B cell (primary cell): Measurements from ENCODE around the gene PSTPIP1. TPM values are rescaled to one million over a fixed set of nuclear protein-coding genes. Genes with fewer than 3 reads are reported as not detected.

ENCODE experiments used
- ATAC-seq: fragments of 200-7000 bp; cut with Tn5 transposase; one replicate; pipeline ENCODE4 v1.10.0; 2021; ENCODE audit warnings: low read depth, mild to moderate bottlenecking, moderate number of reproducible peaks, moderate library complexity
- CTCF ChIA-PET: fragments of 350-600 bp; sonication (Branson Sonifier 250); formaldehyde crosslinking; loops from one replicate; lab custom pipeline; 2021; ENCODE audit warnings: antibody characterized with exemption, inconsistent platforms; lab: Charles Lee
- POLR2A ChIA-PET: fragments of 350-600 bp; sonication (Branson Sonifier 250); formaldehyde crosslinking; loops from one replicate; lab custom pipeline; 2021; ENCODE audit warnings: antibody characterized with exemption; lab: Charles Lee
- DNase-seq: peaks from one replicate; pipeline ENCODE4 v3.0.0; 2013
- H2AFZ ChIP-seq: 2 replicates; pipeline ENCODE4 v1.6.1; 2012; ENCODE audit warnings: mild to moderate bottlenecking, low read depth, low read length; ENCODE audit not compliant: insufficient read depth, poor library complexity, severe bottlenecking
- H3K27ac ChIP-seq, 2 donors: 1 replicate in 1 of 2; 2 replicates in 1 of 2; pipeline ENCODE4 v1.5.1; 2012 to 2013; ENCODE audit warnings: low read length in 2 of 2, mild to moderate bottlenecking in 2 of 2, moderate library complexity in 1 of 2
- H3K27me3 ChIP-seq, 4 experiments: fragments of 200-600 bp in 1 of 4; sonication (generic) in 1 of 4; replicated peaks in 1 of 4; 1 replicate in 2 of 4; 2 replicates in 2 of 4; pipeline versions ENCODE4 v1.6.1 to v1.7.0; 2013 to 2016; ENCODE audit warnings: low read length in 3 of 4, mild to moderate bottlenecking in 2 of 4, mixed read lengths in 1 of 4, moderate library complexity in 1 of 4; ENCODE audit not compliant: insufficient read depth in 4 of 4, control insufficient read depth in 3 of 4; ENCODE audit errors: control extremely low read depth in 1 of 4
- H3K36me3 ChIP-seq, 2 experiments: replicated peaks in 1 of 2; 1 replicate in 1 of 2; 2 replicates in 1 of 2; pipeline versions ENCODE4 v1.6.1 to v1.7.1; 2013; ENCODE audit warnings: low read length in 1 of 2; ENCODE audit not compliant: insufficient read depth in 2 of 2, control insufficient read depth in 1 of 2; ENCODE audit errors: control extremely low read depth in 1 of 2, extremely low read depth in 1 of 2
- H3K4me1 ChIP-seq, 2 donors: fragments of 200-600 bp in 1 of 2; sonication (generic) in 1 of 2; 1 replicate in 1 of 2; 2 replicates in 1 of 2; pipeline versions ENCODE4 v1.5.1 to v1.6.1; 2013 to 2017; ENCODE audit warnings: low read length in 2 of 2; ENCODE audit not compliant: control insufficient read depth in 2 of 2, insufficient read depth in 2 of 2
- H3K4me2 ChIP-seq: replicated peaks from 2 replicates; pipeline ENCODE3; 2012; ENCODE audit warnings: mild to moderate bottlenecking, low read depth, low read length; ENCODE audit not compliant: poor library complexity, severe bottlenecking
- H3K4me3 ChIP-seq, 5 experiments: fragments of 200-600 bp in 1 of 5; sonication (generic) in 1 of 5; 1 replicate in 3 of 5; 2 replicates in 2 of 5; pipeline versions ENCODE4 v1.5.1 to v1.7.0; 2011 to 2016; ENCODE audit warnings: low read length in 4 of 5, mild to moderate bottlenecking in 4 of 5, low read depth in 2 of 5, control low read depth in 1 of 5, moderate library complexity in 1 of 5; ENCODE audit not compliant: insufficient read depth in 1 of 5; ENCODE audit errors: control extremely low read depth in 1 of 5, extremely low read depth in 1 of 5
- H3K79me2 ChIP-seq: fragments of 200-600 bp; sonication (generic); one replicate; pipeline ENCODE4 v1.6.0; 2016; ENCODE audit warnings: low read length; ENCODE audit not compliant: control insufficient read depth, insufficient read depth
- H3K9ac ChIP-seq: fragments of 200-600 bp; sonication (generic); 2 replicates; pipeline ENCODE4 v1.6.1; 2017; ENCODE audit warnings: mild to moderate bottlenecking, low read length, moderate library complexity
- H3K9me3 ChIP-seq, 3 donors: one replicate each; pipeline versions ENCODE4 v1.6.1 to v1.7.1; 2013; ENCODE audit warnings: low read length in 2 of 3; ENCODE audit not compliant: control insufficient read depth in 2 of 3, insufficient read depth in 1 of 3; ENCODE audit errors: control extremely low read depth in 1 of 3
- H4K20me1 ChIP-seq: 2 replicates; pipeline ENCODE4 v1.6.0; 2012; ENCODE audit warnings: mild to moderate bottlenecking, low read length; ENCODE audit not compliant: insufficient read depth, control insufficient read depth, poor library complexity, severe bottlenecking
- H3K27ac Mint-ChIP-seq: one replicate; pipeline ENCODE4 v1.8.0; 2021; ENCODE audit warnings: mixed read lengths
- H3K27me3 Mint-ChIP-seq: one replicate; pipeline ENCODE4 v1.8.0; 2021; ENCODE audit warnings: mixed read lengths
- H3K4me1 Mint-ChIP-seq: one replicate; pipeline ENCODE4 v1.8.0; 2021; ENCODE audit warnings: mixed read lengths
- H3K4me3 Mint-ChIP-seq: one replicate; pipeline ENCODE4 v1.8.0; 2021; ENCODE audit warnings: mixed read lengths
- H3K9me3 Mint-ChIP-seq: one replicate; pipeline ENCODE4 v1.8.0; 2022; ENCODE audit warnings: mixed read lengths; ENCODE audit not compliant: insufficient read depth
- CTCF ChIP-seq: fragments of 200-600 bp; IDR thresholded peaks from one replicate; pipeline ENCODE4 v1.8.0; 2022; ENCODE audit warnings: antibody characterized with exemption, mild to moderate bottlenecking
- EZH2 ChIP-seq: IDR thresholded peaks from 2 replicates; pipeline ENCODE4 v1.6.1; 2012; ENCODE audit warnings: borderline replicate concordance, low read depth, mild to moderate bottlenecking, moderate library complexity, low read length; ENCODE audit not compliant: insufficient read depth, poor library complexity, severe bottlenecking
- WGBS: methylation state at CpG from one replicate; pipeline ENCODE4 v1.1.5; 2013; ENCODE audit warnings: missing lambda C conversion rate; ENCODE audit not compliant: insufficient coverage; 5-methylcytosine and 5-hydroxymethylcytosine counted together
- intact Hi-C: fragments of 100-400 bp; cut with micrococcal nuclease; formaldehyde crosslinking; loops from one replicate; pipeline ENCODE4 v1.10.0; 2022
- polyA plus RNA-seq: library from polyadenylated mRNA; depleted of rRNA; stranded (reverse); fragments of >200 nt; gene quantifications from 2 replicates; pipeline ENCODE4 v1.2.3, GENCODE V29; 2012
- total RNA-seq, 2 donors: library from RNA; stranded (reverse); fragments of 120-200 nt in 1 of 2; gene quantifications; 1 replicate in 1 of 2; 2 replicates in 1 of 2; pipeline versions ENCODE4 v1.2.3 to v1.2.4, GENCODE V29; 2013 to 2022

The PSTPIP1 gene
- total and polyA plus RNA-seq, 2 donors (not counting 1 experiment from before 2014, with no cell fraction given) = 69.0 to 79.3 TPM

- H3K27ac ChIP-seq = peak overlapping the region in 1 of 2 donors; percentile 14
- no peak overlapping the region for H3K4me2 ChIP-seq
- H3K9me3 Mint-ChIP-seq = no peaks in the 10 kb centered on the region
- H3K36me3 ChIP-seq = peaks cover 0 to 47% of the 10 kb centered on the region in 2 experiments
- H3K4me3 ChIP-seq = no peak overlapping the region
- H3K27me3 ChIP-seq = no peaks in the 10 kb centered on the region
- DNase-seq = no peak
- peaks cover 0 to 14% (median 0%) of the 10 kb centered on the region in 3 donors for H3K9me3 ChIP-seq
- H3K27me3 Mint-ChIP-seq = no peaks in the 10 kb centered on the region
- H2AFZ ChIP-seq = no peak overlapping the region
- peaks cover 12 to 42% of the 10 kb centered on the region in 2 donors for H3K4me1 ChIP-seq
- no peak for TF ChIP-seq CTCF
- no peak for TF ChIP-seq EZH2
- ATAC-seq = no peak
- H3K4me3 Mint-ChIP-seq = no peak overlapping the region
- H3K27ac Mint-ChIP-seq = peak overlapping the region; percentile 37
- intact Hi-C loops = loop anchor here (5.0 kb wide), 2 partner anchors 34 to 796 kb away; no protein-coding TSS in a partner anchor
- peaks cover 21% of the 10 kb centered on the region for H3K4me1 Mint-ChIP-seq
- CTCF ChIA-PET = interaction anchor here (0.8 to 7.5 kb wide), 10 partner anchors 9 to 511 kb away, joined by 3 to 67 read pairs (median 12); partner anchors contain the start of genes PSTPIP1 and SCAPER
- H4K20me1 ChIP-seq = peaks cover 37% of the 10 kb centered on the region
- 94% methylated on average over 16 of the region's 18 CpGs for WGBS
- no peaks in the 10 kb centered on the region for H3K79me2 ChIP-seq
- POLR2A ChIA-PET = no interaction called here
- no peak overlapping the region for H3K9ac ChIP-seq
Observed at GRCh38 chr15:77032647-77033416, 37.9 kb downstream of the PSTPIP1 start.

- DNase-seq (no peak), ATAC-seq (no peak)
- Mint-ChIP-seq H3K27me3 (no peaks in the 10 kb centered on the region), H3K27ac (peak overlapping the region; percentile 37), H3K9me3 (no peaks in the 10 kb centered on the region), H3K4me1 (peaks cover 22% of the 10 kb centered on the region), H3K4me3 (no peak overlapping the region)
- ChIA-PET CTCF (interaction anchor here (0.8 to 7.5 kb wide), 8 partner anchors 9 to 510 kb away, joined by 3 to 67 read pairs (median 4); no protein-coding TSS in a partner anchor), POLR2A (no interaction called here)
- Histone ChIP-seq H3K4me2 (no peak overlapping the region), H3K79me2 (no peaks in the 10 kb centered on the region), H3K4me3 (no peak overlapping the region), H4K20me1 (peaks cover 39% of the 10 kb centered on the region), H3K27me3 (no peaks in the 10 kb centered on the region), H3K4me1 (peaks cover 12 to 42% of the 10 kb centered on the region in 2 donors), H3K9me3 (peaks cover 0 to 17% (median 0%) of the 10 kb centered on the region in 3 donors), H3K27ac (peak overlapping the region in 1 of 2 donors; percentile 14), H3K36me3 (peaks cover 0 to 44% of the 10 kb centered on the region in 2 experiments), H3K9ac (no peak overlapping the region), H2AFZ (no peak overlapping the region)
- TF ChIP-seq EZH2 (no peak), CTCF (no peak)
- intact Hi-C loops = loop anchor here (5.0 kb wide), 2 partner anchors 34 to 796 kb away; no protein-coding TSS in a partner anchor
- 94% methylated on average over 2 of the region's 4 CpGs for WGBS
Observed at GRCh38 chr15:77033417-77033728, 38.4 kb downstream of the PSTPIP1 start.
